ENCODE data around the gene UBE2E2.
A peak's percentile ranks its signal among the peaks of the same experiment; 100 is the strongest.

Gene UBE2E2

DNA sequence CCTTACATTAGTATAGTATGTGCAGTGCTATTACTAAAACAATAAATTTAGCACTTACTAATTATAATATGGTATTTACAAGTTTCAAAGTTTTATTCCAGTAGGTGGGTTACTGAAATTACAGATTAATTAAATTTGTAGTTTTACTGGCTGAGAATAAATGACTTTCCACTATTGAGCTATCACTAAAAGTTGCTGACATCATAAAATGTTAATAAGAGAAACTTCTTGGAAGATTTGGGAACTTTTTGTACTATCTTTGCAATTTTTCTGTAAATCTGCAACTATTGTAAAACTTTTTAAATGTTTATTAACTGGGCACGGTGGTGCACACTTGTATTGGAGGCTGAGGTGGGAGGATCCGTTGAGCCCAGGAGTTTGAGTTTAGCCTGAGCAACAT, 247.7 kb downstream of the UBE2E2 start:
- H3K9me3 ChIP-seq = no peaks in the 10 kb centered on the region
- in situ Hi-C loops (cut with MboI; ENCODE audit: low sequenced_read_pairs) = no loop called here
- DNase-seq (ENCODE audit: low spot score in 2 of 2) = no peak
- H3K36me3 ChIP-seq (replicated peaks) = no peaks in the 10 kb centered on the region
- no peak overlapping the region for H3K4me3 ChIP-seq
- H3K4me1 ChIP-seq = peaks cover 11% of the 10 kb centered on the region
- H3K27me3 ChIP-seq (ENCODE audit: low read depth) = no peaks in the 10 kb centered on the region

DNA sequence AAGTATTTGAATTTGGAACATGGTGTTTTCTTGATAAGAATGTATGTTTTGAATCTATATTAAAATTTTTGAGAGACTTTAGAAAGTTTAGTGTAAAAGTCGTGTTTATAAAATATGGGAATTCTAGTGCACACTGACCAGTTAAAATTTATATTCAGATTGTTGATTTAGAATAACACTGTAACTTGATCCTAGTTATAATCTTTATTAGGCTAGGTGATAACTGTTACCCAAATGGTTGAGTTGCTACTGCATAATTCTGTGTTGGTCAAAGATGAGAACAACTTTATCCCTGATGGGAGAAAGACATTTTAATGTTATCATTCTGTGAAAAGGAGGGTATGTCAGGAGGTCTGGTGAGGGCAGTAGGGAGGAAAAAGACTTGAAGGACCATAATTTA, 249.3 kb downstream of the UBE2E2 start:
- in situ Hi-C loops (cut with MboI; ENCODE audit: low sequenced_read_pairs) = no loop called here
- no peak overlapping the region for H3K4me3 ChIP-seq
- no peaks in the 10 kb centered on the region for H3K36me3 ChIP-seq (replicated peaks)
- peaks cover 7% of the 10 kb centered on the region for H3K4me1 ChIP-seq
- H3K9me3 ChIP-seq = no peaks in the 10 kb centered on the region
- H3K27me3 ChIP-seq (ENCODE audit: low read depth) = no peaks in the 10 kb centered on the region
- DNase-seq (ENCODE audit: low spot score in 2 of 2) = no peak

DNA sequence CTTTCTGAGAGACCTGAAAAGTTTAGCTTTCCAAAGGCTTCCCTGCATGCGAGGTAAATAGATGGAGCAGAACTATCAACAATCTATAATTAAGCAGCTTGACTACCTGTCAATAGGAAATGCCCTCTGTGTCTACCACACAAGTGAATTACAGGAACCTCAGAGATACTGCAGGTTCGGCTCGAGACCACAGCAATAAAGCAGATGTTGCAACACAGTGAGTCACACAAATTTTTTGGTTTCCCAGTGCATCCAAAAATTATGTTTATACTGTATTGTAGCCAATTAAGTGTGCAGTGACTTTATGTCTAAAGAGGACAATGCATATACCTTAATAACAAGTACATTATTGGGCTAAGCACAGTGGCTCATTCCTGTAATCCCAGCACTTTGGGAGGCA, 252.0 kb downstream of the UBE2E2 start:
- Histone ChIP-seq H3K27me3 (ENCODE audit: low read depth) (no peaks in the 10 kb centered on the region), H3K4me3 (no peak overlapping the region), H3K9me3 (no peaks in the 10 kb centered on the region), H3K36me3 (replicated peaks) (no peaks in the 10 kb centered on the region), H3K4me1 (no peaks in the 10 kb centered on the region; the same call in 1 of the 2 replicates)
- no peak for DNase-seq (ENCODE audit: low spot score in 2 of 2)
- in situ Hi-C loops (cut with MboI; ENCODE audit: low sequenced_read_pairs) = no loop called here

DNA sequence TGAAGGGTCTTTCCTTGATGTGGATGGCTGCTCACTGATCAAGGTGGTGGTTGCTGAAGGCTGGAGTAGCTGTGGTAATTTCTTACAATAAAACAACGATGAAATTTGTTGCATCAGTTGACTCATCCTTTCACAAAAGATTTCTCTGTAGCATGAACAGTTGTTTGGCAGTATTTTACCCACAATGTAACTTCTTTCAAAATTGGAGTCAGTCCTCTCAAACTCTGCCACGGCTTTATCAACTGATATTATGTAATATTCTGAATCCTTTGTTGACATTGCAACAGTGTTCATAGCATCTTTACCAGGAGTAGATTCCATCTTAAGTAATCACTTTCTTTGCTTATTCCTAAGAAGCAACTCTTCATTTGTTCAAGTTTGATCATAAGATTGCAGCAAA, 252.6 kb downstream of the UBE2E2 start:
- Histone ChIP-seq H3K27me3 (ENCODE audit: low read depth) (no peaks in the 10 kb centered on the region), H3K4me1 (no peaks in the 10 kb centered on the region; the same call in 1 of the 2 replicates), H3K9me3 (no peaks in the 10 kb centered on the region), H3K4me3 (no peak overlapping the region), H3K36me3 (replicated peaks) (no peaks in the 10 kb centered on the region)
- DNase-seq (ENCODE audit: low spot score in 2 of 2) = no peak
- in situ Hi-C loops (cut with MboI; ENCODE audit: low sequenced_read_pairs) = no loop called here

DNA sequence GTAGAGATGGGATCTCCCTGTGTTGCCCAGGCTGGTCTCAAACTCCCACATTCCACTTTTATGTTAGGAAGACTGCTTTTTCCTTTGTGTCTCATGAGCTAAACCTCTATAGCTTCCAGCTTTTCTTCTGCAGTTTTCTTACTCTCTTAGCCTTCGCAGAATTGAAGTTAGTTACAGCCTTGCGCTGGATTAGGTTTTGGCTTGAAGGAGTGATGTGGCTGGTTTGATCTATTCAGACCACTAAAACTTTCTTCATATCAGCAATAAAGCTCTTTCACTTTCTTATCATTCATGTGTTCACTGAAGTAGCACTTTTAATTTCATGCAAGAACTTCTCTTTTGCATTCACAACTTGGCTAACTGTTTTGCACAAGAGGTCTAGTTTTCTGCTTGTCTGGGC, 254.6 kb downstream of the UBE2E2 start:
- no peak for DNase-seq (ENCODE audit: low spot score in 2 of 2)
- in situ Hi-C loops (cut with MboI; ENCODE audit: low sequenced_read_pairs) = no loop called here
- no peaks in the 10 kb centered on the region for H3K9me3 ChIP-seq
- no peaks in the 10 kb centered on the region; the same call in 1 of the 2 replicates for H3K4me1 ChIP-seq
- H3K4me3 ChIP-seq = no peak overlapping the region
- no peaks in the 10 kb centered on the region for H3K27me3 ChIP-seq (ENCODE audit: low read depth)
- no peaks in the 10 kb centered on the region for H3K36me3 ChIP-seq (replicated peaks)

DNA sequence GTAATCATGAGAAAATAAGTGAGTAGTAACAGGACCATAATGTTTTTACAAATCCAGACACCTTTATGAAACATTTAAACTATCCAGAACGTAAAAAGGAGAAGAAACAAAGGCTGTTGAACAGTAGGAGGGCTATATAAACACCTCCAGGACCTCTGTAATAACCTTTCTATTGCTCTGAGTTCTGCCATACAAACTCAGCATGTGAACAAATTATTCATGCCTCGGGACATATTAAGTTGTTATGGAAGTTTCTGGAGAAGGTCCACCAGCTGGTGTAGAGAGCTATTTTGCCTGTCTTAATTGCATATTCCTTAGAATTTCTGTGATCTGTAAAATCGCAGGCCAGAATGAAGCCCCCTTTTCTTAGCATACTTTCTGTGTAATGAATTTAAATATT, 256.3 kb downstream of the UBE2E2 start:
- in situ Hi-C loops (cut with MboI; ENCODE audit: low sequenced_read_pairs) = no loop called here
- peak in 1 of 2 experiments; percentile 20 for DNase-seq (ENCODE audit: low spot score in 2 of 2)

DNA sequence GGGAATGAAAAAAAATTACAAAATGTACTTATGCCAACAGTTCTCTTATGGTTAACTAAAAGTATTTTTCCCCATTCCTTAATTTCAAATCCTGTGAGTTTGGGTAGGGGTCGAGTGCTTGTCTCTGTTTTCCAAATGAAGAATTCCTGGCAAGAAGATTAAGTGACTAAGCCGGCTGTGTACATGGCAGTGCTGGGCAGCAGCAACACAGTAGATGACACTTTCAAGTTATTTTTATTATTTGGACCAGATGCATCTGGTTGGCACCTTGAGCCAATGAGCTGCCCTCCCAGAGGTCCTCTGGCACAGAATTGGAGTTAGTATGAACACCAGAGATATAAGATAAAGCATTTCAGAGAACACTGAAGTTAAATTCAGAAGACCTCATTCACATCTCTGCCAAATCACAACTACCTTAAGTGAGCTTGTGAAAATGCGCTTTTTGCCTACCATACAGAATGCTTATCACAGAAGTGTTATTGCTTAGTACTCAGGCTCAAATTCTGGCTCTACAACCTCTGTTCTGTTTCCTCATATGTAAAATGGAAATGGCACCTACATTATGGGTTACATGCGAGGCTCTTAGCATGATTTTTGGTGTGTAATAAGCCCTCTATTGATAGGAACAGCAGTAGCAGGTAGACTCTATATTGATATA, 256.9 kb downstream of the UBE2E2 start:
- Histone ChIP-seq H3K27me3 (ENCODE audit: low read depth) (no peaks in the 10 kb centered on the region), H3K4me1 (no peaks in the 10 kb centered on the region), H3K4me3 (no peak overlapping the region), H3K9me3 (no peaks in the 10 kb centered on the region), H3K36me3 (replicated peaks) (no peaks in the 10 kb centered on the region)
- DNase-seq (ENCODE audit: low spot score in 2 of 2) = no peak
- in situ Hi-C loops (cut with MboI; ENCODE audit: low sequenced_read_pairs) = no loop called here

More for the DNA sequence above, 256.3 kb downstream of the UBE2E2 start:
- no peaks in the 10 kb centered on the region for H3K9me3 ChIP-seq
- H3K27me3 ChIP-seq (ENCODE audit: low read depth) = no peaks in the 10 kb centered on the region
- no peaks in the 10 kb centered on the region; the same call in 1 of the 2 replicates for H3K4me1 ChIP-seq
- no peak overlapping the region for H3K4me3 ChIP-seq
- no peaks in the 10 kb centered on the region for H3K36me3 ChIP-seq (replicated peaks)

DNA sequence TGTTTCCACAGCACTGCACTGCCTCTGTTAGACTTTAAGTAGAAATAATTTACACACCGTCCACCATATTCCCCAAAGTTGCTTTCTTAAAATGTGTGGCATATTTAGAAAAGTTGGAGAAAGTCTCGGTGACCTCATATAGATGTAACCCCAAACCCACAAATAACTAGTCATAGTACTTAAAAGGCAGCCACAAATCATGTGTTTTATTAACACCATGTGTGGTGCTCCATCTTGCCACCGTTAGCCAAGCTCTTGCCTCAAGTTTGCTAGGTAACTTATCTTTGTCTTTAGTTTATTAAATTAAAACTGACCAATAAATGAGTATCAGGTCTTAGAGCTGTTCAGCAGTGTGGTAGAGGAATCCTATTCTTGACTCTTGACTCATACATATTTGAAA, 257.9 kb downstream of the UBE2E2 start:
- no peak for DNase-seq (ENCODE audit: low spot score in 2 of 2)
- no peaks in the 10 kb centered on the region for H3K4me1 ChIP-seq
- H3K36me3 ChIP-seq (replicated peaks) = no peaks in the 10 kb centered on the region
- no peak overlapping the region for H3K4me3 ChIP-seq
- H3K9me3 ChIP-seq = no peaks in the 10 kb centered on the region
- in situ Hi-C loops (cut with MboI; ENCODE audit: low sequenced_read_pairs) = no loop called here
- H3K27me3 ChIP-seq (ENCODE audit: low read depth) = no peaks in the 10 kb centered on the region

DNA sequence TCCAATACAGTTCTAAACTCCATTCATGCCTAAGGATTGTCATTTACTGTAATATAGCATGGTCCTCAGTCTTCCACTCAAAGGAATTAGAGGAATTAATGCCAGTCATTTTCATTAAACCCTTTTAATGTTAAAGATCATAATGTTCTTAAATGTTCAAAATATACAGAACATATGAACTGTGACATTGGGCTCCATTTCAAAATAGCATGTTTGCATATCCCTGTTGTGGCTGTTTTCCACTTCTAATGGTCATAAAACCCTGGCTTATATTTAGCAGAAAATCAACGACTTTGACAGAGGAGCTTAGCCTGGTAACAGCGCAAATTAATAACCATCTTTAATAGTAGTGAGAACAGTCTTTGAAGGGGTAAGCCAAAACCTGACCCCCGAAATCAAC, 260.7 kb downstream of the UBE2E2 start:
- Histone ChIP-seq H3K9me3 (no peaks in the 10 kb centered on the region), H3K4me1 (no peaks in the 10 kb centered on the region), H3K27me3 (ENCODE audit: low read depth) (no peaks in the 10 kb centered on the region), H3K36me3 (replicated peaks) (no peaks in the 10 kb centered on the region), H3K4me3 (no peak overlapping the region)
- in situ Hi-C loops (cut with MboI; ENCODE audit: low sequenced_read_pairs) = no loop called here
- DNase-seq (ENCODE audit: low spot score in 2 of 2) = no peak

DNA sequence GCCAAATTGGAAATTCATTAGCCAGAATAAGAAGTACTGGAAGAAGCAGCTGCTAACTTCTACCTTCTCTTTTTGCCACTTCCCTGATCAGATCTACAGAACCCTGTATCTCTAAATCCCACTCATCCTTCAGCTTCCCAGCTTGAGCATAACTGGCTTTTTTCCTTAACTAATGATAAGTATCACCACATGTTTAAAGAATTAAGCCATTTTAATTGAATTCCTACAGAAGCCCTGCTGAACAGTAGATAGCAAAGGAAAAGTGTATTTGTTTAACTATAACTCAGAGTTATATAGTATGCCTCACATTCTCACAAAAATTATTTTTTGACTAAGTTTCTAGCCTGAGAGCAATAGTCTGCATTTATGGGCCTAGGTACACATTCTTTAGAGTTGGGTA, 262.4 kb downstream of the UBE2E2 start:
- no peaks in the 10 kb centered on the region for H3K36me3 ChIP-seq (replicated peaks)
- H3K4me3 ChIP-seq = no peak overlapping the region
- in situ Hi-C loops (cut with MboI; ENCODE audit: low sequenced_read_pairs) = no loop called here

DNA sequence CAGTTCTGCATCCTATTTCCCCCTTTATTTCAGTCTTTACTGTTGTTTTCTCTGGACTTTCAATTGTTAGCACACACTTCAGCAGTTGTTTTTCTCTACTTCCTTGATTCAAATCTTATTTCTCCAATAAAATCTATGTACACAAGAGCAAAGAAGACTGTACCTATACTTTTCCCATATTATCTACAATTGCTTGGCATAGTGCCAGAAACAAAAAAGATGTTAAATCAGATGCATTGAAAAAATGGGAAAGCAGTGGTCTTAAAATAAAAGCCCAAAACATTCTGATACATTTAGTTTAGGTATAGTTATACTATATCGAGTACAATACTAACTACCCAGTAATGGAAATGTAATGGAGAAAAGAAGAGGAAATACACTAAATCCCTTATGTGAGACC, 265.1 kb downstream of the UBE2E2 start:
- H3K36me3 ChIP-seq (replicated peaks) = no peaks in the 10 kb centered on the region
- H3K4me1 ChIP-seq = no peaks in the 10 kb centered on the region
- no peaks in the 10 kb centered on the region for H3K9me3 ChIP-seq
- H3K27me3 ChIP-seq (ENCODE audit: low read depth) = no peaks in the 10 kb centered on the region
- H3K4me3 ChIP-seq = no peak overlapping the region
- no peak for DNase-seq (ENCODE audit: low spot score in 2 of 2)
- in situ Hi-C loops (cut with MboI; ENCODE audit: low sequenced_read_pairs) = no loop called here

More for the DNA sequence above, 262.4 kb downstream of the UBE2E2 start:
- H3K4me1 ChIP-seq = no peaks in the 10 kb centered on the region
- no peaks in the 10 kb centered on the region for H3K27me3 ChIP-seq (ENCODE audit: low read depth)
- no peaks in the 10 kb centered on the region for H3K9me3 ChIP-seq
- no peak for DNase-seq (ENCODE audit: low spot score in 2 of 2)

DNA sequence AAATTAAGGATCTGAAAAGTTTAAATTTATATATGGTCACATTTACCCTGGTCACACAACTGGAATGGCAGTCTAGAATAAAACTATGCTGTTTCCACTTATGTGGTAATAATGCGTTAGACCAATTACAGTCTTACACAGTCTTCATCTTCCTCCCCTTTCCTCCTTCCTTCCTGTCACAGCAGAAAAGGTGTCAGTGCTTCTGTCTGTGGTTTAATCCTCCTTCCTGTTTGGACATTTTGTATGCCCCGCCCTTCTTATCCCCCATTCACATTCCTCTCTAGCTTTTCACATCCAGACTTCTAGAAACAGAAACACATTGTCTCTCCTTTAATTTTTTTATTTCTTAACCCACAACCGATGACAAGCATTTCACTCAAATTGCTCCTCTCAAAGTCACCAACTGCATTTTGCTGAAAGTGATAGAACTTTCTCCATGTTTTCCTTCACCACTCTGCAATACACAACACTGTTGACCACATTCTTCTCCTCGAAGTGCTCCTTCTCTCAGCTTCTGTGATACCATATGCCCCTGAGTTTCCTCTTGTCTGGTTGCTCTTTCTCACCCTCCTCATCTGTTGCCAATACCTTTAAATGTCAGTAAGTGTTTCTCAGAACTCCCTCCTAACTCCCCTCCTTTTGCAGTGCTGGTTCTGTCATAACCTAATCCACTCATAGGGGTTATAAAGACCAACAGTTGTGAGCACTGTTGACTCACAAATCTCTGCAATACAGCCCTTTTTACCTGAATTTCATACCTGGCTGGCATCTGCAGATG, 271.6 kb downstream of the UBE2E2 start:
- Histone ChIP-seq H3K27me3 (ENCODE audit: low read depth) (no peaks in the 10 kb centered on the region), H3K4me3 (no peak overlapping the region), H3K4me1 (no peaks in the 10 kb centered on the region), H3K36me3 (replicated peaks) (no peaks in the 10 kb centered on the region), H3K9me3 (no peaks in the 10 kb centered on the region)
- no peak for DNase-seq (ENCODE audit: low spot score in 2 of 2)
- in situ Hi-C loops (cut with MboI; ENCODE audit: low sequenced_read_pairs) = no loop called here

DNA sequence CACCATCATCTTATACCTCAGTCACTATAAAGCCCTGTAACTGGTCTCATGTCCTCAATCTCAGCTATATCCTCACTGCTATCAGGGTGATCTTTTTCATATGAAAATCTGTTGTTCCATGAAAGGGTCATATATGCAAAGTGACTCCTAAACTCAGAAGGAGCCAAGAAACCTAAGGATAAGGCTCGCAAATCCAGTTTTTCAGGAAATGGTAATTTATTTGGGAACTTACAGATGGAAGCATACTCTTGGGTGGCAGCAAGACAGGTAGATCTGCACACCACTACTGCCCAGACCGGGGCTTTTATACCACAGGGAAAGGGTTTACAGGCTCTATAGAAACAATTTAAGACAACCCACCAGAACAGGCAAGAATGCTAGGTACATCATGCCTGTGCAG, 272.3 kb downstream of the UBE2E2 start:
- no peaks in the 10 kb centered on the region for H3K36me3 ChIP-seq (replicated peaks)
- in situ Hi-C loops (cut with MboI; ENCODE audit: low sequenced_read_pairs) = no loop called here
- H3K27me3 ChIP-seq (ENCODE audit: low read depth) = no peaks in the 10 kb centered on the region
- H3K9me3 ChIP-seq = no peaks in the 10 kb centered on the region
- H3K4me3 ChIP-seq = no peak overlapping the region
- DNase-seq (ENCODE audit: low spot score in 2 of 2) = no peak
- H3K4me1 ChIP-seq = no peaks in the 10 kb centered on the region

DNA sequence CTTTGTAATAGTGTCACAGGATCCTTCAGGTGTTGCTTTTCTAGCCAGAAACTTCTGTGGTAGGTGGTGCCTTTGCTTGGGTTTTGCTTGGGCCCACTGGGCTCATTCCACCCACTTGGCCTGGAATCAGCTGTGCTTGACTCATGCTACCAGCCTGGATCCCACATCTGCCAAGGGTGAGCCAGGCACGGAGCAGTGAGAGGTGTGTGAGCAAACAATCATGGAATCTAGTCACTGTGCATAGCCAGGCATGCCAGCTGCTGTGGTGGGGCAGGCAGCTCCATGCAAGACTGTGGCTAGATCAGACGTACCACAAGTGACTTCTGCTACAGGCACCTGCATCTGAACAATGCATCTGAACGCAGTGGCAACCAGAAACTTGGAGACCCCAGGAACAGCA, 275.9 kb downstream of the UBE2E2 start:
- no peaks in the 10 kb centered on the region for H3K36me3 ChIP-seq (replicated peaks)
- no peaks in the 10 kb centered on the region for H3K27me3 ChIP-seq (ENCODE audit: low read depth)
- DNase-seq (ENCODE audit: low spot score in 2 of 2) = no peak
- H3K4me3 ChIP-seq = no peak overlapping the region
- peaks cover 18% of the 10 kb centered on the region for H3K4me1 ChIP-seq
- in situ Hi-C loops (cut with MboI; ENCODE audit: low sequenced_read_pairs) = no loop called here
- no peaks in the 10 kb centered on the region for H3K9me3 ChIP-seq

All from HAP-1 (cell line).